ENCODE results near the gene SOAT2. TPM values are rescaled to one million over a fixed set of nuclear protein-coding genes. Genes with fewer than 3 reads are reported as not detected.

Gene SOAT2
- total RNA-seq, 1 donor from 2014 or later = 0.98 TPM

- Mint-ChIP-seq H3K4me3 (ENCODE audit: low read depth) (no peak overlapping the region), H3K27ac (no peak overlapping the region), H3K27me3 (peaks cover 10% of the 10 kb centered on the region), H3K36me3 (ENCODE audit: insufficient read depth) (no peaks in the 10 kb centered on the region), H3K9me3 (ENCODE audit: low read depth) (no peaks in the 10 kb centered on the region), H3K4me1 (ENCODE audit: low read depth) (peaks cover 53% of the 10 kb centered on the region)
- no peak for TF ChIP-seq CTCF (IDR thresholded peaks at IDR 0.05; ENCODE audit: unreplicated experiment)
- no peak for DNase-seq (ENCODE audit: low spot score, unreplicated experiment)
These were observed 2.0 kb upstream of the SOAT2 start for GRCh38 chr12:53101266-53101665.

GRCh38 chr12:53101931-53102781 lies 1.1 kb upstream of the SOAT2 start:
- H3K27me3 Mint-ChIP-seq = peaks cover 1% of the 10 kb centered on the region
- no peak for TF ChIP-seq CTCF (IDR thresholded peaks at IDR 0.05; ENCODE audit: unreplicated experiment)
- peaks cover 53% of the 10 kb centered on the region for H3K4me1 Mint-ChIP-seq (ENCODE audit: low read depth)
- H3K9me3 Mint-ChIP-seq (ENCODE audit: low read depth) = no peaks in the 10 kb centered on the region
- no peaks in the 10 kb centered on the region for H3K36me3 Mint-ChIP-seq (ENCODE audit: insufficient read depth)
- peak overlapping the region; percentile 37 for H3K27ac Mint-ChIP-seq
- no peak overlapping the region for H3K4me3 Mint-ChIP-seq (ENCODE audit: low read depth)
- no peak for DNase-seq (ENCODE audit: low spot score, unreplicated experiment)

GRCh38 chr12:53103860-53104305 lies 597 bp downstream of the SOAT2 start:
- TF ChIP-seq CTCF (IDR thresholded peaks at IDR 0.05; ENCODE audit: unreplicated experiment) = no peak
- Mint-ChIP-seq H3K36me3 (ENCODE audit: insufficient read depth) (no peaks in the 10 kb centered on the region), H3K4me1 (ENCODE audit: low read depth) (peaks cover 44% of the 10 kb centered on the region), H3K4me3 (ENCODE audit: low read depth) (no peak overlapping the region), H3K27me3 (no peaks in the 10 kb centered on the region), H3K9me3 (ENCODE audit: low read depth) (no peaks in the 10 kb centered on the region), H3K27ac (no peak overlapping the region)
- DNase-seq (ENCODE audit: low spot score, unreplicated experiment) = no peak

GRCh38 chr12:53105256-53105655 lies 2.0 kb downstream of the SOAT2 start:
- no peak for TF ChIP-seq CTCF (IDR thresholded peaks at IDR 0.05; ENCODE audit: unreplicated experiment)
- peak overlapping the region; percentile 29 for H3K27ac Mint-ChIP-seq
- peaks cover 2% of the 10 kb centered on the region for H3K36me3 Mint-ChIP-seq (ENCODE audit: insufficient read depth)
- H3K4me3 Mint-ChIP-seq (ENCODE audit: low read depth) = no peak overlapping the region
- H3K27me3 Mint-ChIP-seq = no peaks in the 10 kb centered on the region
- peaks cover 38% of the 10 kb centered on the region for H3K4me1 Mint-ChIP-seq (ENCODE audit: low read depth)
- peaks cover 3% of the 10 kb centered on the region for H3K9me3 Mint-ChIP-seq (ENCODE audit: low read depth)
- DNase-seq (ENCODE audit: low spot score, unreplicated experiment) = no peak

- Mint-ChIP-seq H3K36me3 (ENCODE audit: insufficient read depth) (peaks cover 2% of the 10 kb centered on the region), H3K4me3 (ENCODE audit: low read depth) (no peak overlapping the region), H3K4me1 (ENCODE audit: low read depth) (peaks cover 36% of the 10 kb centered on the region), H3K9me3 (ENCODE audit: low read depth) (peaks cover 3% of the 10 kb centered on the region), H3K27ac (no peak overlapping the region), H3K27me3 (no peaks in the 10 kb centered on the region)
- DNase-seq (ENCODE audit: low spot score, unreplicated experiment) = no peak
- TF ChIP-seq CTCF (IDR thresholded peaks at IDR 0.05; ENCODE audit: unreplicated experiment) = no peak
These were observed 2.6 kb downstream of the SOAT2 start for GRCh38 chr12:53105712-53106439.

All from progenitor cell of endocrine pancreas (in vitro differentiated cells).